H1 (cell line): ENCODE measurements around the gene ZBTB38. TPM values are rescaled to one million over a fixed set of nuclear protein-coding genes. Genes with fewer than 3 reads are reported as not detected.

Experiments used
- ATF2 ChIP-seq: IDR thresholded peaks from 2 replicates; pipeline ENCODE4 v1.6.1; 2012; ENCODE audit warnings: low read length, inconsistent platforms
- CHD7 ChIP-seq: fragments of 300-600 bp; sonication (generic); IDR thresholded peaks from 2 replicates; pipeline ENCODE4 v1.7.1; 2012; ENCODE audit warnings: low read length, moderate library complexity, mild to moderate bottlenecking, inconsistent platforms; ENCODE audit not compliant: insufficient replicate concordance
- CTBP2 ChIP-seq: IDR thresholded peaks from 2 replicates; pipeline ENCODE4 v1.7.0; 2011; ENCODE audit warnings: borderline replicate concordance, mild to moderate bottlenecking, moderate library complexity, mixed read lengths, low read length; ENCODE audit not compliant: insufficient read depth, insufficient read length
- EP300 ChIP-seq, 2 experiments: IDR thresholded peaks; 1 replicate in 1 of 2; 2 replicates in 1 of 2; pipeline ENCODE4 v1.6.1; 2011 to 2012; ENCODE audit warnings: low read depth in 2 of 2, low read length in 2 of 2, mild to moderate bottlenecking in 2 of 2, borderline replicate concordance in 1 of 2, inconsistent platforms in 1 of 2, moderate library complexity in 1 of 2
- RNF2 ChIP-seq: fragments of 200-900, 300-1000 bp; sonication (generic); IDR thresholded peaks from 2 replicates; pipeline ENCODE4 v1.7.1; 2016; ENCODE audit warnings: borderline replicate concordance, low read depth, mild to moderate bottlenecking, antibody characterized with exemption, low read length; ENCODE audit not compliant: poor library complexity, severe bottlenecking; ENCODE audit errors: missing control alignments
- SAP30 ChIP-seq: fragments of 300-600 bp; sonication (generic); IDR thresholded peaks from 2 replicates; pipeline ENCODE4 v1.7.1; 2012; ENCODE audit warnings: low read length, moderate library complexity, mild to moderate bottlenecking, inconsistent platforms; ENCODE audit not compliant: insufficient read depth, insufficient replicate concordance
- YY1 ChIP-seq: IDR thresholded peaks from 2 replicates; pipeline ENCODE4 v1.6.1; 2011; ENCODE audit warnings: low read depth, mild to moderate bottlenecking, low read length
- polyA plus RNA-seq, 7 experiments: library from polyadenylated mRNA; depleted of rRNA in 3 of 7; stranded (reverse) in 5 of 7; unstranded in 2 of 7; fragments of >200 nt in 5 of 7; fragments of 200-250 nt in 2 of 7; gene quantifications; 1 replicate in 5 of 7; 2 replicates in 1 of 7; 4 replicates in 1 of 7; pipeline versions ENCODE4 v1.2.1 to v1.2.3, GENCODE V29; 2011 to 2013; ENCODE audit warnings: missing spikeins in 2 of 7, mixed read lengths in 2 of 7
- total RNA-seq: library from RNA; stranded (reverse); fragmentation: NEBNext Ultra II Directional; extraction: Animal tissue kit (Norgen Biotek cat#: 25700); gene quantifications from 2 replicates; pipeline ENCODE4 v1.2.1, GENCODE V29; 2021

The ZBTB38 gene
- total and polyA plus RNA-seq, 2 of the 8 experiments (the other 6 are each of a cell fraction or from before 2014, with no cell fraction given) = 4.4 to 10.5 TPM

- TF ChIP-seq CHD7 (no peak), RNF2 (no peak), EP300 (IDR thresholded peaks at IDR 0.05; ENCODE audit: borderline replicate concordance in 1 of 2, low read depth in 2 of 2, low read length in 2 of 2) (no peak), SAP30 (no peak), CTBP2 (no peak), YY1 (no peak), ATF2 (no peak)
These were observed 15.3 kb downstream of the ZBTB38 start (continued) for GRCh38 chr3:141383555-141384129.
